Measurements from ENCODE around the gene MAP3K10. TPM values are rescaled to one million over a fixed set of nuclear protein-coding genes. Genes with fewer than 3 reads are reported as not detected.
"Not testable (repeated sequence)": the region's sequence is repeated elsewhere in the genome, so short reads cannot be mapped to it uniquely, and the experiment has no call there.

MAP3K10 gene
- total RNA-seq, 1 experiment from 2014 or later: 16.7 TPM

- Histone ChIP-seq H3K4me3 (ENCODE audit: insufficient read depth, low read depth, low read length) (peak within 1 kb of the TSS; percentile 30; the same call in 1 of the 2 replicates), H3K36me3 (replicated peaks; ENCODE audit: control insufficient read depth, insufficient read depth, low read length) (no peaks in the 10 kb centered on the region), H3K27me3 (ENCODE audit: control insufficient read depth, insufficient read depth, low read length) (peaks cover 24% of the 10 kb centered on the region)
- peak; percentile 96 for DNase-seq
Measured at GRCh38 chr19:40217934-40218890, 27.0 kb downstream of the MAP3K10 start, which contains the start of gene TTC9B. Gene TTC9B, minus strand, starts transcription at chr19:40218384. Its CDS starts 3 bp downstream, at chr19:40218381.

GRCh38 chr19:40219029-40219428 is 27.8 kb downstream of the MAP3K10 start:
- not testable (repeated sequence) for H3K36me3 ChIP-seq (replicated peaks; ENCODE audit: control insufficient read depth, insufficient read depth, low read length); DNase-seq; H3K4me3 ChIP-seq (ENCODE audit: insufficient read depth, low read depth, low read length)
- peaks cover 28% of the 10 kb centered on the region for H3K27me3 ChIP-seq (ENCODE audit: control insufficient read depth, insufficient read depth, low read length)

GRCh38 chr19:40219721-40220276 is 28.6 kb downstream of the MAP3K10 start:
- Histone ChIP-seq H3K27me3 (ENCODE audit: control insufficient read depth, insufficient read depth, low read length) (peaks cover 29% of the 10 kb centered on the region), H3K4me3 (ENCODE audit: insufficient read depth, low read depth, low read length) (no peak overlapping the region), H3K36me3 (replicated peaks; ENCODE audit: control insufficient read depth, insufficient read depth, low read length) (no peaks in the 10 kb centered on the region)
- no peak for DNase-seq

GRCh38 chr19:40220674-40221073 is 29.4 kb downstream of the MAP3K10 start:
- peaks cover 30% of the 10 kb centered on the region for H3K27me3 ChIP-seq (ENCODE audit: control insufficient read depth, insufficient read depth, low read length)
- H3K36me3 ChIP-seq (replicated peaks; ENCODE audit: control insufficient read depth, insufficient read depth, low read length): no peaks in the 10 kb centered on the region
- DNase-seq: no peak
- no peak overlapping the region for H3K4me3 ChIP-seq (ENCODE audit: insufficient read depth, low read depth, low read length)

- no peak overlapping the region for H3K4me3 ChIP-seq (ENCODE audit: insufficient read depth, low read depth, low read length)
- peak; percentile 97 for DNase-seq
- peaks cover 22% of the 10 kb centered on the region for H3K27me3 ChIP-seq (ENCODE audit: control insufficient read depth, insufficient read depth, low read length)
- no peaks in the 10 kb centered on the region for H3K36me3 ChIP-seq (replicated peaks; ENCODE audit: control insufficient read depth, insufficient read depth, low read length)
Measured at GRCh38 chr19:40221858-40222619, 30.8 kb downstream of the MAP3K10 start.

GRCh38 chr19:40223135-40223822 is 32.1 kb downstream of the MAP3K10 start:
- peak; percentile 99 for DNase-seq
- Histone ChIP-seq H3K27me3 (ENCODE audit: control insufficient read depth, insufficient read depth, low read length) (peaks cover 13% of the 10 kb centered on the region), H3K4me3 (ENCODE audit: insufficient read depth, low read depth, low read length) (peak overlapping the region; percentile 31), H3K36me3 (replicated peaks; ENCODE audit: control insufficient read depth, insufficient read depth, low read length) (no peaks in the 10 kb centered on the region)

- no peak overlapping the region for H3K4me3 ChIP-seq (ENCODE audit: insufficient read depth, low read depth, low read length)
- peak; percentile 69 for DNase-seq
- peaks cover 8% of the 10 kb centered on the region for H3K27me3 ChIP-seq (ENCODE audit: control insufficient read depth, insufficient read depth, low read length)
- no peaks in the 10 kb centered on the region for H3K36me3 ChIP-seq (replicated peaks; ENCODE audit: control insufficient read depth, insufficient read depth, low read length)
Measured at GRCh38 chr19:40224342-40225150, 33.3 kb downstream of the MAP3K10 start.

- Histone ChIP-seq H3K4me3 (ENCODE audit: insufficient read depth, low read depth, low read length) (peak overlapping the region; percentile 23; the same call in 1 of the 2 replicates), H3K27me3 (ENCODE audit: control insufficient read depth, insufficient read depth, low read length) (peaks cover 6% of the 10 kb centered on the region), H3K36me3 (replicated peaks; ENCODE audit: control insufficient read depth, insufficient read depth, low read length) (no peaks in the 10 kb centered on the region)
- DNase-seq: no peak
Measured at GRCh38 chr19:40225440-40226305, 34.4 kb downstream of the MAP3K10 start.

- Histone ChIP-seq H3K27me3 (ENCODE audit: control insufficient read depth, insufficient read depth, low read length) (peaks cover 6% of the 10 kb centered on the region), H3K4me3 (ENCODE audit: insufficient read depth, low read depth, low read length) (no peak overlapping the region), H3K36me3 (replicated peaks; ENCODE audit: control insufficient read depth, insufficient read depth, low read length) (no peaks in the 10 kb centered on the region; the same call in 1 of the 2 replicates)
- no peak for DNase-seq
Measured at GRCh38 chr19:40228346-40228745, 37.1 kb downstream of the MAP3K10 start.

- H3K4me3 ChIP-seq (ENCODE audit: insufficient read depth, low read depth, low read length): no peak overlapping the region
- H3K27me3 ChIP-seq (ENCODE audit: control insufficient read depth, insufficient read depth, low read length): peaks cover 3% of the 10 kb centered on the region; the same call in 1 of the 2 replicates
- DNase-seq: no peak
- H3K36me3 ChIP-seq (replicated peaks; ENCODE audit: control insufficient read depth, insufficient read depth, low read length): no peaks in the 10 kb centered on the region; the same call in 1 of the 2 replicates
Measured at GRCh38 chr19:40228863-40229262, 37.6 kb downstream of the MAP3K10 start.

- DNase-seq: no peak
- H3K27me3 ChIP-seq (ENCODE audit: control insufficient read depth, insufficient read depth, low read length): peaks cover 1% of the 10 kb centered on the region; the same call in 1 of the 2 replicates
- no peak overlapping the region for H3K4me3 ChIP-seq (ENCODE audit: insufficient read depth, low read depth, low read length)
- H3K36me3 ChIP-seq (replicated peaks; ENCODE audit: control insufficient read depth, insufficient read depth, low read length): no peaks in the 10 kb centered on the region; the same call in 1 of the 2 replicates
Measured at GRCh38 chr19:40229484-40229883, 38.3 kb downstream of the MAP3K10 start.

GRCh38 chr19:40229926-40230417 is 38.7 kb downstream of the MAP3K10 start:
- peaks cover 1% of the 10 kb centered on the region; the same call in 1 of the 2 replicates for H3K27me3 ChIP-seq (ENCODE audit: control insufficient read depth, insufficient read depth, low read length)
- DNase-seq: no peak
- peaks cover under 1% of the 10 kb centered on the region for H3K36me3 ChIP-seq (replicated peaks; ENCODE audit: control insufficient read depth, insufficient read depth, low read length)
- H3K4me3 ChIP-seq (ENCODE audit: insufficient read depth, low read depth, low read length): no peak overlapping the region

Data from H7 (cell line).